ENCODE measurements around the gene PLIN5.
A peak's percentile ranks its signal among the peaks of the same experiment; 100 is the strongest.
"Not testable (repeated sequence)": the region's sequence is repeated elsewhere in the genome, so short reads cannot be mapped to it uniquely, and the experiment has no call there.

The PLIN5 gene

GRCh38 chr19:4567584-4568071 lies 32.6 kb upstream of the PLIN5 start:
- DNase-seq, result no peak

GRCh38 chr19:4566402-4567051 lies 31.5 kb upstream of the PLIN5 start:
- no peak for DNase-seq

GRCh38 chr19:4563562-4563961 lies 28.5 kb upstream of the PLIN5 start:
- DNase-seq, result not testable (repeated sequence)

- not testable (repeated sequence) for DNase-seq
These were observed 27.1 kb upstream of the PLIN5 start for GRCh38 chr19:4562085-4562484.

- DNase-seq, result peak; percentile 21
These were observed 24.5 kb upstream of the PLIN5 start, which contains the start of gene SEMA6B for GRCh38 chr19:4559569-4559968. TSS of gene SEMA6B (minus strand) at chr19:4559684. CDS start at chr19:4558457, 1,227 bp downstream.

GRCh38 chr19:4557971-4558941 lies 23.2 kb upstream of the PLIN5 start:
- DNase-seq, result no peak

GRCh38 chr19:4557144-4557970 lies 22.3 kb upstream of the PLIN5 start:
- no peak for DNase-seq

- DNase-seq, result peak; percentile 22
These were observed 21.6 kb upstream of the PLIN5 start for GRCh38 chr19:4556597-4557127.

GRCh38 chr19:4555657-4556561 lies 20.9 kb upstream of the PLIN5 start:
- DNase-seq, result no peak

GRCh38 chr19:4554717-4555116 lies 19.7 kb upstream of the PLIN5 start:
- no peak for DNase-seq

- no peak for DNase-seq
These were observed 18.8 kb upstream of the PLIN5 start for GRCh38 chr19:4553775-4554174.

GRCh38 chr19:4553092-4553695 lies 18.2 kb upstream of the PLIN5 start:
- no peak for DNase-seq

GRCh38 chr19:4552525-4552819 lies 17.4 kb upstream of the PLIN5 start:
- no peak for DNase-seq

GRCh38 chr19:4550479-4551050 lies 15.5 kb upstream of the PLIN5 start:
- no peak for DNase-seq

- no peak for DNase-seq
These were observed 15.0 kb upstream of the PLIN5 start for GRCh38 chr19:4550018-4550417.

- DNase-seq, result no peak
These were observed 13.2 kb upstream of the PLIN5 start for GRCh38 chr19:4548238-4548584.

GRCh38 chr19:4547303-4548237 lies 12.5 kb upstream of the PLIN5 start:
- DNase-seq, result no peak

- no peak for DNase-seq
These were observed 9.0 kb upstream of the PLIN5 start for GRCh38 chr19:4543842-4544647.
